ENCODE results near the gene PLA2G4D.

- TF ChIP-seq, protein P1, sequence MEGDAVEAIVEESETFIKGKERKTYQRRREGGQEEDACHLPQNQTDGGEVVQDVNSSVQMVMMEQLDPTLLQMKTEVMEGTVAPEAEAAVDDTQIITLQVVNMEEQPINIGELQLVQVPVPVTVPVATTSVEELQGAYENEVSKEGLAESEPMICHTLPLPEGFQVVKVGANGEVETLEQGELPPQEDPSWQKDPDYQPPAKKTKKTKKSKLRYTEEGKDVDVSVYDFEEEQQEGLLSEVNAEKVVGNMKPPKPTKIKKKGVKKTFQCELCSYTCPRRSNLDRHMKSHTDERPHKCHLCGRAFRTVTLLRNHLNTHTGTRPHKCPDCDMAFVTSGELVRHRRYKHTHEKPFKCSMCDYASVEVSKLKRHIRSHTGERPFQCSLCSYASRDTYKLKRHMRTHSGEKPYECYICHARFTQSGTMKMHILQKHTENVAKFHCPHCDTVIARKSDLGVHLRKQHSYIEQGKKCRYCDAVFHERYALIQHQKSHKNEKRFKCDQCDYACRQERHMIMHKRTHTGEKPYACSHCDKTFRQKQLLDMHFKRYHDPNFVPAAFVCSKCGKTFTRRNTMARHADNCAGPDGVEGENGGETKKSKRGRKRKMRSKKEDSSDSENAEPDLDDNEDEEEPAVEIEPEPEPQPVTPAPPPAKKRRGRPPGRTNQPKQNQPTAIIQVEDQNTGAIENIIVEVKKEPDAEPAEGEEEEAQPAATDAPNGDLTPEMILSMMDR (IDR thresholded peaks at IDR 0.05) = no peak
- TF ChIP-seq POLR2A (IDR thresholded peaks at IDR 0.05) = no peak
These were observed 34.1 kb upstream of the PLA2G4D start for GRCh38 chr15:42128476-42128875.
